Activated CD8-positive, alpha-beta memory T cell treated with anti-CD3 and anti-CD28 coated beads, Interleukin-2, amount 50 U/mL, for 1 hour (primary cell): ENCODE data around the gene RMP24.
"Not testable (repeated sequence)": the region's sequence is repeated elsewhere in the genome, so short reads cannot be mapped to it uniquely, and the experiment has no call there.

ENCODE experiments used
- DNase-seq: peaks from one replicate; pipeline ENCODE4 v3.0.0-alpha.2; 2020; ENCODE audit errors: extremely low read depth

Gene RMP24

GRCh38 chr18:35968278-35968880 lies 4.1 kb upstream of the RMP24 start:
- no peak for DNase-seq

- DNase-seq, result no peak
Observed at GRCh38 chr18:35969676-35970075, 2.8 kb upstream of the RMP24 start.

- DNase-seq, result no peak
Observed at GRCh38 chr18:35971661-35972196, 750 bp upstream of the RMP24 start.

- DNase-seq, result no peak
Observed at GRCh38 chr18:35973650-35974049, 1.2 kb downstream of the RMP24 start.

DNA sequence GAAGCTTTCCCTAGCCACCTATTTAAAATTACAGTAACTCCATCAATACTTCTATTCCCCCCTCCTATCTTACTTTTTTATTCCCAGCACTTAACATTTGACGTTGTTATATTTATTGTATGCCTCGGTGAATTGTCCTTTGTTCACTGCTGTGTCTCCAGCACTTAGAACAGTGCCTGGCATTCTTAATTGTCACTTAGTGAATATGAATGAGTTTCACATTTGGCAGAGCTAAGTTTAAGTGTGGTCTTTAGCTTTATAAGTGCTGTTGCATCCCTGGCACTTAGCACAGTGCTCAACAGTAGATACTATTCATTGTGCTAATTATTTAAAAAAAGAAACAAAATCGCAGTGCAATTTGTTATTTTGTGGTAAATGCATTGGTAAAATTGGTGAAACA lies 1.7 kb downstream of the RMP24 start:
- DNase-seq, result no peak

GRCh38 chr18:35979112-35979511 lies 6.6 kb downstream of the RMP24 start:
- DNase-seq, result no peak

GRCh38 chr18:35982409-35983114 lies 10.1 kb downstream of the RMP24 start:
- no peak for DNase-seq

DNA sequence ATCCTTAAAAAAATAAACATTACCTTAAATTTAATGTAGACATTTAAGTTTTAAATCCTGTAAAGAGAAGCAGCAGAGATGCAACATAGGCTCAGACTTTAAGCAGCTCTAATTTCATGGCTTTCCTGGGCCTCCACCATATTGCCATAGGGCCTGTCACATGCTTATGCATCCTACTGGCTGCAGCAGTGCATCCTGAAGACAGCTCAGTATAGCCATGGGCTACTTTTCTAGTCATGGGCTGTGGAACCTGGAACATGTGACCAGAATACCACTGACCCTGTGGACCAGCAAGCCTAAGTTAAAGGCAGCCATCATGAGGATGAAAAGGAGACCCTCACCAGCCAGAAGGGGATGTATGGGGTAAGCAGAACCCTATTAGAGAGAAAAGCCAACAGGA lies 10.7 kb downstream of the RMP24 start:
- no peak for DNase-seq

GRCh38 chr18:35983818-35984217 lies 11.3 kb downstream of the RMP24 start:
- DNase-seq, result no peak

DNA sequence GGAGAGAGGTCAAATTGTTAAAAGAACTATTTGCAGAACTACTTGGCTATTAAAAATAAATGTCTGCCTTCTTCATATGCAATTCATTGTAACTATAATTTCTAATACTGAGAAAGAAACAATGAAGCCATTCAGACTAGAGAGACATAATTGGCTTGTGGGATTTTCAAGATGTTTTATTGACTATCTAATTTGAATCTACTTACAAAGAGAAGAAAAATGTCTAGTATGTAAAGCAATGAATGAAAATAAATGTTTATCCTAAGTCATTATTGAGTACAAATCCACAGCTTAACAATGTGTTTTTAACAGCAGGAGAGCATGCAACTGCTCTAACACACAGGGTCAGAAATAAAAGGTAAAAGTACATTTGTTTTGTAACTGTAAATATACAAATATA lies 19.2 kb downstream of the RMP24 start:
- DNase-seq, result no peak

GRCh38 chr18:35993013-35993412 lies 20.5 kb downstream of the RMP24 start:
- no peak for DNase-seq

- DNase-seq, result no peak
Observed at GRCh38 chr18:35998967-35999366, 26.5 kb downstream of the RMP24 start.

GRCh38 chr18:35999925-36000324 lies 27.4 kb downstream of the RMP24 start:
- no peak for DNase-seq

- no peak for DNase-seq
Observed at GRCh38 chr18:36006997-36007396, 34.5 kb downstream of the RMP24 start.

DNA sequence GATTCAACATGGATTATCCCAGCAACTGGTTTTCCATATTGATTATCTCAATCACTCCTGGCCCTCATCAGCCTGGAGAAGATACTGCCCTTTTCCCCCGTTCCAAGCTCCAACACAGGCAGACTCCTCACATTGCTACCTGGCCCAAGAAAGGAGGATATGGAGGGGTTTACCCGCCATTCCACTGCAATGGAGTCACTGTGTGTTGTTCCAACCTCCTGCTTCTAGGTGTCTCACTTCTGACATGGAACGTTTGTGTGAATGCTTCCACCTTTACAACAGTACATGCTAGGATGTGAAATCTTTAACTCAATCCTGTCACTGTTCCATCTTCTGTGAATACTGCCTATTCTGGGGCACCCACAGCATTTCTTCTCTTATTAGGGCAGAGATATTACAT lies 36.7 kb downstream of the RMP24 start:
- DNase-seq, result no peak

- no peak for DNase-seq
Observed at GRCh38 chr18:36012891-36013290, 40.4 kb downstream of the RMP24 start.

GRCh38 chr18:36015629-36016028 lies 43.1 kb downstream of the RMP24 start:
- no peak for DNase-seq

- DNase-seq, result no peak
Observed at GRCh38 chr18:36017232-36017631, 44.8 kb downstream of the RMP24 start.

GRCh38 chr18:36020174-36020711 lies 47.8 kb downstream of the RMP24 start:
- no peak for DNase-seq

DNA sequence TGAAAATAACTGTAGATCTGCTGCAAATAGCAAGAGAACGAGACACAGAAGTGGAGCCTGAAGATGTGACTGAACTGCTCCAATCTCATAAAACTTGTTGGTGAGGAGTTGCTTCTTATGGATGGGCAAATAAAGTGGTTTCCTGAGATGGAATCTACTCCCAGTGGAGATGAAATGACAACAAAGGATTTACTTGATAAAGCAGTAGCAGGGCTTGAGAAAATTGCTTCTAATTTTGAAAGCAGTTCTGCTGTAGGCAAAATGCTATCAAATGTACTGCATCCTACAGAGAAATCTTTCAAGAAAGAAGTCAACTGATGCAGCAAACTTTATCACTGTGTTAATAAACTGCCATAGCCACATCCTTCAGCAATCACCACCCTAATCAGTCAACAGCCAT lies 50.9 kb downstream of the RMP24 start:
- DNase-seq, result no peak

- DNase-seq, result not testable (repeated sequence)
Observed at GRCh38 chr18:36024241-36024640, 51.8 kb downstream of the RMP24 start.

- DNase-seq, result no peak
Observed at GRCh38 chr18:36025025-36025424, 52.5 kb downstream of the RMP24 start.

DNA sequence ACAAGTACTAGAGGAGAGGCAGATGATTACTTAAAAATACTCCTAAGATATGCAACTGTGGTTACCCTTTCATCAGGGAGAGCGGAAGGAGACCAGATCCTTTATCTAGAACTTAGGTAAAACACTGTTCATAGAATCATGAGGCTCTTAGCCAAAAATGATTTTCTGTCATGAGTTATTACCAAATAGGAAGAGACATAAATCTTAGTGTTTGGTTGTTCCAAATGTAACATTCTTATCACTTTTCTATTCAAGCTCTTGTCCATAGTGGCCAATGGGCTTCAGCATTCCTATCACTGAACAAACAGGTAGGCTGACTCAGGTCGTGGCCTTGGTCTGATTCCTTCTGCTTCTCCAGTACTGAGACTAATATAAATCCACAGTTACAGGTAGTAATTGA lies 56.4 kb downstream of the RMP24 start:
- no peak for DNase-seq
